Measurements from ENCODE around the gene AHSA1.

The AHSA1 gene

GRCh38 chr14:77455966-77456640 lies 1.8 kb upstream of the AHSA1 start:
- H3K9ac ChIP-seq (ENCODE audit: low read length): peak overlapping the region; percentile 90
- H3K27ac ChIP-seq (ENCODE audit: low read length): no peak overlapping the region
- TF ChIP-seq CTCF (IDR thresholded peaks at IDR 0.05; ENCODE audit: low read depth, low read length): no peak
- TF ChIP-seq EZH2phosphoT487 (IDR thresholded peaks at IDR 0.05; ENCODE audit: low read depth): no peak
- peaks cover 38% of the 10 kb centered on the region for H3K79me2 ChIP-seq (ENCODE audit: low read length)
- H3K27me3 ChIP-seq (ENCODE audit: low read depth, low read length): no peaks in the 10 kb centered on the region
- H4K20me1 ChIP-seq (ENCODE audit: insufficient read depth, low read length): peaks cover 11% of the 10 kb centered on the region
- peaks cover 28% of the 10 kb centered on the region for H3K36me3 ChIP-seq (replicated peaks; ENCODE audit: low read depth, low read length)
- H3K9me3 ChIP-seq (ENCODE audit: insufficient read depth, low read length): no peaks in the 10 kb centered on the region
- H3K4me1 ChIP-seq (ENCODE audit: low read length): peaks cover 14% of the 10 kb centered on the region
- no peak overlapping the region for H2AFZ ChIP-seq (ENCODE audit: low read depth, low read length)
- peak overlapping the region; percentile 96 for H3K4me2 ChIP-seq (ENCODE audit: low read length)
- H3K4me3 ChIP-seq (ENCODE audit: low read length): peak overlapping the region; percentile 98

DNA sequence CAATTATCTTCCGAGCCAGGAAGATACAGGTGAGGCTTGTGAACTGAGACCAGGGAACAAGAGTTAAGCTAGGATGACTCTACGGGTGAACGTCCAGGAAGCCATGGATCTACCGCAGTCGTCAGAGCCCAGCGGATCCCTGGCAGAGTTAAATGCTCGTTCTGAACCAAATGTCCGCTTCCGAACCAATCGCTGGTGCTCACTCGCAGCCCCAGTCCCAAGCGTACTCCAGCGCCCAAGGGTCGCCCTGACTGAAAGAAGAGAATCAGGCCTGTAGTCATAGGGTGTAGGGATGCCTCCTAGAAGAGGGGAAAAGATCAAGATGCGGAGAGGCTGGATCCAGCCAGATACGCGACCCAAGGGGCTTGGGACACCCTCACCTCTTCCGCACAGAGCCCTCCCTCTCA lies 775 bp upstream of the AHSA1 start:
- Histone ChIP-seq H4K20me1 (ENCODE audit: insufficient read depth, low read length) (peaks cover 11% of the 10 kb centered on the region), H3K4me3 (ENCODE audit: low read length) (peak overlapping the region; percentile 98), H3K9ac (ENCODE audit: low read length) (peak overlapping the region; percentile 90), H3K27me3 (ENCODE audit: low read depth, low read length) (no peaks in the 10 kb centered on the region), H2AFZ (ENCODE audit: low read depth, low read length) (peak overlapping the region; percentile 56), H3K9me3 (ENCODE audit: insufficient read depth, low read length) (no peaks in the 10 kb centered on the region), H3K79me2 (ENCODE audit: low read length) (peaks cover 45% of the 10 kb centered on the region), H3K27ac (ENCODE audit: low read length) (peak overlapping the region; percentile 21), H3K4me2 (ENCODE audit: low read length) (peak overlapping the region; percentile 96), H3K36me3 (replicated peaks; ENCODE audit: low read depth, low read length) (peaks cover 28% of the 10 kb centered on the region), H3K4me1 (ENCODE audit: low read length) (peaks cover 14% of the 10 kb centered on the region)
- TF ChIP-seq EZH2phosphoT487 (IDR thresholded peaks at IDR 0.05; ENCODE audit: low read depth) (no peak), CTCF (IDR thresholded peaks at IDR 0.05; ENCODE audit: low read depth, low read length) (no peak)

DNA sequence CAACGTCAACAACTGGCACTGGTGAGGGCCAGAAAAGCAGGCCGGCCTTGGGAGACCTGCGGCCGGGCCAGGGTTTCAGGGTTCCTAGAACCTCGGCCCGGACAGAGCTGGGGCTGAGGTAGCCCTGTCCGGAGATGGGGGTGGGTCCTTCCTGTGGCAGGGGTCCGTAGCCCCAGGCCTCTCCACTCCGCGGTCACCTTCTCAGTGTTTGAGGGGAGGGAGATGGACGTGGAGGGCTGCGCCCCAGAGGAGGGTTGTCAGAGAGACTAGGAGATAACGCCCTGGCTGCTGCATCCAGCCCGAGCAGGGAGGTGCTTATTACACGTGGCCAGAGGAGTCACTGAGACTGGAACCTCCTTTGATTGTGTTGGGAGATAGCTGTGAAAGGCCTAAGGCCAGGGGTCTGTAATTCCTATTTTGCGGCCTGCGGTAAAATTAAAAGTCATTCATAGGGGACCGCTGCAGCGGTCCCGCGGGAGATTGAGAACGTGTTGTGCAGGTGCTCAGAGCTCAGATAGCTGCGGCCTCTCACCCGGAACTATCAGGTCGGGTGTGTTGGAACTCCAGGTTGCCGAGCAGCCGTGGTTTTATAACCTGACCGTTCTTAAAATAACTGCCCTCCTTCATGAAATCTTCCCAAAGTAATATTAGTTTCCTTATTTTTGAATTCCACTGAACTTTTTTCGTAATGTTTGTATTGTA lies 507 bp downstream of the AHSA1 start:
- H4K20me1 ChIP-seq (ENCODE audit: insufficient read depth, low read length): peaks cover 11% of the 10 kb centered on the region
- H3K36me3 ChIP-seq (replicated peaks; ENCODE audit: low read depth, low read length): peaks cover 27% of the 10 kb centered on the region
- peak overlapping the region; percentile 90 for H3K9ac ChIP-seq (ENCODE audit: low read length)
- H3K27ac ChIP-seq (ENCODE audit: low read length): peak overlapping the region; percentile 73
- no peak for TF ChIP-seq CTCF (IDR thresholded peaks at IDR 0.05; ENCODE audit: low read depth, low read length)
- TF ChIP-seq EZH2phosphoT487 (IDR thresholded peaks at IDR 0.05; ENCODE audit: low read depth): no peak
- no peaks in the 10 kb centered on the region for H3K27me3 ChIP-seq (ENCODE audit: low read depth, low read length)
- H2AFZ ChIP-seq (ENCODE audit: low read depth, low read length): peak overlapping the region; percentile 99; the same call in 1 of the 2 replicates
- no peaks in the 10 kb centered on the region for H3K9me3 ChIP-seq (ENCODE audit: insufficient read depth, low read length)
- H3K4me2 ChIP-seq (ENCODE audit: low read length): peak overlapping the region; percentile 99
- H3K4me3 ChIP-seq (ENCODE audit: low read length): peak overlapping the region; percentile 98
- peaks cover 14% of the 10 kb centered on the region for H3K4me1 ChIP-seq (ENCODE audit: low read length)
- peaks cover 45% of the 10 kb centered on the region for H3K79me2 ChIP-seq (ENCODE audit: low read length)

GRCh38 chr14:77459072-77459723 lies 1.3 kb downstream of the AHSA1 start:
- H3K9ac ChIP-seq (ENCODE audit: low read length): peak overlapping the region; percentile 90
- H2AFZ ChIP-seq (ENCODE audit: low read depth, low read length): no peak overlapping the region
- peak overlapping the region; percentile 98 for H3K4me3 ChIP-seq (ENCODE audit: low read length)
- peaks cover 31% of the 10 kb centered on the region for H3K36me3 ChIP-seq (replicated peaks; ENCODE audit: low read depth, low read length)
- peak; percentile 85 for TF ChIP-seq CTCF (IDR thresholded peaks at IDR 0.05; ENCODE audit: low read depth, low read length)
- TF ChIP-seq EZH2phosphoT487 (IDR thresholded peaks at IDR 0.05; ENCODE audit: low read depth): no peak
- H3K79me2 ChIP-seq (ENCODE audit: low read length): peaks cover 45% of the 10 kb centered on the region
- peak overlapping the region; percentile 99 for H3K4me2 ChIP-seq (ENCODE audit: low read length)
- H4K20me1 ChIP-seq (ENCODE audit: insufficient read depth, low read length): peaks cover 11% of the 10 kb centered on the region
- H3K9me3 ChIP-seq (ENCODE audit: insufficient read depth, low read length): no peaks in the 10 kb centered on the region
- H3K27me3 ChIP-seq (ENCODE audit: low read depth, low read length): no peaks in the 10 kb centered on the region
- peaks cover 14% of the 10 kb centered on the region for H3K4me1 ChIP-seq (ENCODE audit: low read length)
- H3K27ac ChIP-seq (ENCODE audit: low read length): peak overlapping the region; percentile 73

Data from OCI-LY3 (cell line).